ENCODE data around the gene FAM149B1.

FAM149B1 gene

DNA sequence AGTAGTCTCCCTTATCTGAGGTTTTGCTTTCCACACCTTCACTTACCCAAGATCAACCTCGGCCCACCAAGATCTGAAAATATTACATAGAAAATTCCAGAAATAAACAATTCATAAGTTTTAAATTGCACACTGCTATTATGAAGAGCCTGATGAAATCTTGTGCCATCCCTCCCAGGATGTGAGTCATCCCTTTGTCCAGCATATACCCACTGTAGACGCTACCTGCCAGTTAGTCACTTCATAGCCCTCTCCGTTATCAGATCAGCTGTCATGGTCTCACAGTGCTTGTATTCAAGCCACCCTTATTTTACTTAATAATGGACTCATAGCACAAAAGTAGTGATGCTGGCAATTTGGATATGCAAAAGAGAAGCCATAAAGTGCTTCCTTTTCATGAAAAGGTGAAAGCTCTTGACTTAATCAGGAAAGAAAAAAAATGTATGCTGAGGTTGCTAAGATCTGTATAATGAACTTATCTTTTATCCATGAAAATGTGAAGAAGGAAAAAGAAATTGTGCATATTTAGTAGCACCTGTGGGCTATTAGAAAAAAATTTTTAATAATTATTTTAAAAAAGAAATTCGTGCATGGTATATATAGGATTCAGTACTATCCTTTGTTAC is 94.3 kb downstream of the FAM149B1 start:
- H3K4me2 ChIP-seq (ENCODE audit: low read length): no peak overlapping the region
- no peak overlapping the region for H3K27ac ChIP-seq (ENCODE audit: low read depth, low read length, poor library complexity, severe bottlenecking)
- no peaks in the 10 kb centered on the region for H3K4me1 ChIP-seq (ENCODE audit: insufficient read depth, low read length, severe bottlenecking)

DNA sequence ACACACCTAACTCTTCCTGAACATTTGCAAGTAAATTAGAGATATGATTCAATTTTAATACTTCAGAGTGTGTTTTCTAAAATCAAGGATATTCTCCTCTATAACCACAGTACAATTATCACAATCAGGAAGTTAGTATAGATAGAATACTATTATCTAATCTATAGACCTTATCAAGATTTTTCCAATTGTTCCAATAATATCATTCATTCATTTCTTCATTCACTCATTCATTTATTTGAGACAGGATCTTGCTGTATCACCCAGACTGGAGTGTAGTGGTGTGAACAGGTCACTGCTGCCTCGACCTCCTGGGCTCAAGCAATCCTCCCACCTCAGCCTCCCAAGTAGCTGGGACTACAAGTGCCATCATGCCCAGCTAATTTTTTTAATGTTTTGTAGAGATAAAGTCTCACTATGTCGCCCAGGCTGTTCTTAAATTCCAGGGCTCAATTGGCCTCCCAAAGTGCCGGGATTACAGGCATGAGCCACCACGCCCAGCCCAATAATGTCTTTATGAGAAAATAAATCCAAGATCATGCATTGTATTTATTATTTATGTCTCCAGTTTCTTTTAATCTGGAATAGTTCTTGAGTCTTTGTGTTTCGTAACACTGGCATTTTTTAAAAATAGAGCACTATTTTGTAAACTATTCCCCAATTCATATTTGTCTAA is 95.1 kb downstream of the FAM149B1 start:
- H3K36me3 ChIP-seq (ENCODE audit: insufficient read depth, low read length): no peaks in the 10 kb centered on the region
- H3K4me1 ChIP-seq (ENCODE audit: insufficient read depth, low read length, severe bottlenecking): no peaks in the 10 kb centered on the region
- no peak overlapping the region for H3K4me3 ChIP-seq (ENCODE audit: low read depth, low read length, poor library complexity, severe bottlenecking)
- no peaks in the 10 kb centered on the region for H4K20me1 ChIP-seq (ENCODE audit: insufficient read depth, low read length)
- H3F3A ChIP-seq (ENCODE audit: insufficient read depth, low read length): no peaks in the 10 kb centered on the region
- 0 out of 2 replicates have a peak, but pooled peaks cover 2% of the 10 kb centered on the region for H3K9me3 ChIP-seq (ENCODE audit: low read length)
- H3K4me2 ChIP-seq (ENCODE audit: low read length): no peak overlapping the region
- TF ChIP-seq EZH2 (IDR thresholded peaks at IDR 0.05; ENCODE audit: borderline replicate concordance, low read length): no peak
- no peaks in the 10 kb centered on the region for H3K9me2 ChIP-seq (ENCODE audit: low read depth, low read length)
- H3K9ac ChIP-seq (ENCODE audit: low read length): no peak overlapping the region
- H3K27ac ChIP-seq (ENCODE audit: low read depth, low read length, poor library complexity, severe bottlenecking): no peak overlapping the region
- no peaks in the 10 kb centered on the region for H3K79me2 ChIP-seq (ENCODE audit: insufficient read depth, low read length)
- H3K27me3 ChIP-seq (ENCODE audit: insufficient read depth, low read length): no peaks in the 10 kb centered on the region
- H2AFZ ChIP-seq (ENCODE audit: low read length): no peak overlapping the region

More for the DNA sequence above, 94.3 kb downstream of the FAM149B1 start:
- Histone ChIP-seq H3K36me3 (ENCODE audit: insufficient read depth, low read length) (no peaks in the 10 kb centered on the region), H3K27me3 (ENCODE audit: insufficient read depth, low read length) (no peaks in the 10 kb centered on the region), H3K9ac (ENCODE audit: low read length) (no peak overlapping the region), H3K9me2 (ENCODE audit: low read depth, low read length) (no peaks in the 10 kb centered on the region), H3K9me3 (ENCODE audit: low read length) (0 out of 2 replicates have a peak, but pooled peaks cover 2% of the 10 kb centered on the region), H3K79me2 (ENCODE audit: insufficient read depth, low read length) (no peaks in the 10 kb centered on the region), H3K4me3 (ENCODE audit: low read depth, low read length, poor library complexity, severe bottlenecking) (no peak overlapping the region), H3F3A (ENCODE audit: insufficient read depth, low read length) (no peaks in the 10 kb centered on the region), H2AFZ (ENCODE audit: low read length) (no peak overlapping the region), H4K20me1 (ENCODE audit: insufficient read depth, low read length) (no peaks in the 10 kb centered on the region)
- TF ChIP-seq, protein P1, sequence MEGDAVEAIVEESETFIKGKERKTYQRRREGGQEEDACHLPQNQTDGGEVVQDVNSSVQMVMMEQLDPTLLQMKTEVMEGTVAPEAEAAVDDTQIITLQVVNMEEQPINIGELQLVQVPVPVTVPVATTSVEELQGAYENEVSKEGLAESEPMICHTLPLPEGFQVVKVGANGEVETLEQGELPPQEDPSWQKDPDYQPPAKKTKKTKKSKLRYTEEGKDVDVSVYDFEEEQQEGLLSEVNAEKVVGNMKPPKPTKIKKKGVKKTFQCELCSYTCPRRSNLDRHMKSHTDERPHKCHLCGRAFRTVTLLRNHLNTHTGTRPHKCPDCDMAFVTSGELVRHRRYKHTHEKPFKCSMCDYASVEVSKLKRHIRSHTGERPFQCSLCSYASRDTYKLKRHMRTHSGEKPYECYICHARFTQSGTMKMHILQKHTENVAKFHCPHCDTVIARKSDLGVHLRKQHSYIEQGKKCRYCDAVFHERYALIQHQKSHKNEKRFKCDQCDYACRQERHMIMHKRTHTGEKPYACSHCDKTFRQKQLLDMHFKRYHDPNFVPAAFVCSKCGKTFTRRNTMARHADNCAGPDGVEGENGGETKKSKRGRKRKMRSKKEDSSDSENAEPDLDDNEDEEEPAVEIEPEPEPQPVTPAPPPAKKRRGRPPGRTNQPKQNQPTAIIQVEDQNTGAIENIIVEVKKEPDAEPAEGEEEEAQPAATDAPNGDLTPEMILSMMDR (IDR thresholded peaks at IDR 0.05; ENCODE audit: low read length): no peak
- no peak for TF ChIP-seq EZH2 (IDR thresholded peaks at IDR 0.05; ENCODE audit: borderline replicate concordance, low read length)

DNA sequence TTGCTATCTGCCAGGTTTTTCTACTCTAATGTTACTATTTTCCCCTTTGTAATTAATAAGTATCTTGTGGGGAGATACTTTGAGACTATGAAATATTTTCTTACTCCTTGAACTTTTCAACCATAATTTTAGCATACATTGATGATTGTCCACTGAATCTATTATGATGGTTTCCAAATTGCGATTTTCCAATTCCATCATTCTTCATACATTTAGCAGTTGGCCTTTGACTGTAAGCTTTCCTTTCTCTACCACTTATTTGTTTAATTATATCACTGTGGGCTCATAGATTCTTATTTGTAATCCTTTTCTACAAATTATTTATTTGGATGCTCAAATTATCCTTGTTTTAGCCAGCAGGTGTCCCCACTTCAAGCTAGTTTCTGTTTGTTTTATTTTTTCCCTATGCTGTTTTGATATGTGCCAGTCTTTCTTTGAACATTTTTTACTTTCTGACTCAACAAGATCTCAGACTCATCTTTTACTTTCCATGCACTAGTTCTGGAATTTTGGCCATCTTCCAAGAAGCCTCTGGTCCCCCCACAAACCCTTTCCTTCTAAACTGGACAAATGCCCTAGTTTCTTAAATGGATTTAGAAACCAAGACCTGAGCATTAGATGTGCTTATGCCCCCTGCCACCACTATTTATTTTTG is 95.9 kb downstream of the FAM149B1 start:
- Histone ChIP-seq H3K79me2 (ENCODE audit: insufficient read depth, low read length) (no peaks in the 10 kb centered on the region), H3K27me3 (ENCODE audit: insufficient read depth, low read length) (no peaks in the 10 kb centered on the region), H3K4me2 (ENCODE audit: low read length) (no peak overlapping the region), H3F3A (ENCODE audit: insufficient read depth, low read length) (no peaks in the 10 kb centered on the region), H3K4me3 (ENCODE audit: low read depth, low read length, poor library complexity, severe bottlenecking) (no peak overlapping the region), H3K9me3 (ENCODE audit: low read length) (0 out of 2 replicates have a peak, but pooled peaks cover 2% of the 10 kb centered on the region), H3K9me2 (ENCODE audit: low read depth, low read length) (no peaks in the 10 kb centered on the region), H2AFZ (ENCODE audit: low read length) (0 out of 2 replicates have a peak overlapping the region, but pooled peaks have one; percentile 41), H3K9ac (ENCODE audit: low read length) (no peak overlapping the region), H3K27ac (ENCODE audit: low read depth, low read length, poor library complexity, severe bottlenecking) (no peak overlapping the region), H3K4me1 (ENCODE audit: insufficient read depth, low read length, severe bottlenecking) (no peaks in the 10 kb centered on the region), H4K20me1 (ENCODE audit: insufficient read depth, low read length) (no peaks in the 10 kb centered on the region), H3K36me3 (ENCODE audit: insufficient read depth, low read length) (no peaks in the 10 kb centered on the region)
- TF ChIP-seq EZH2 (IDR thresholded peaks at IDR 0.05; ENCODE audit: borderline replicate concordance, low read length): no peak
- TF ChIP-seq, protein P1 (IDR thresholded peaks at IDR 0.05; ENCODE audit: low read length): peak; percentile 65
